Activated CD8-positive, alpha-beta memory T cell treated with anti-CD3 and anti-CD28 coated beads, Interleukin-2, amount 10 ng/mL, durations not matched to agents 7 days and 5 days (primary cell): ENCODE data around the gene FTO. TPM values are rescaled to one million over a fixed set of nuclear protein-coding genes. Genes with fewer than 3 reads are reported as not detected.

ENCODE experiments used
- ATAC-seq: fragments of 150-1000 bp; cut with Tn5 transposase; one replicate; pipeline ENCODE4 v1.10.0; 2021; ENCODE audit warnings: moderate library complexity
- CTCF ChIA-PET: fragments of 350-600 bp; sonication (Branson Sonifier 250); formaldehyde crosslinking; loops from one replicate; lab custom pipeline; 2021; ENCODE audit warnings: antibody characterized with exemption; lab: Charles Lee
- DNase-seq: peaks from one replicate; pipeline ENCODE4 v3.0.0-alpha.2; 2020
- H3K27ac Mint-ChIP-seq: one replicate; pipeline ENCODE4 v1.8.0; 2021; ENCODE audit warnings: mild to moderate bottlenecking, mixed read lengths
- H3K27me3 Mint-ChIP-seq: one replicate; pipeline ENCODE4 v1.8.0; 2021; ENCODE audit warnings: mixed read lengths
- H3K36me3 Mint-ChIP-seq: one replicate; pipeline ENCODE4 v1.8.0; 2021; ENCODE audit warnings: mild to moderate bottlenecking, mixed read lengths
- H3K4me1 Mint-ChIP-seq: one replicate; pipeline ENCODE4 v1.8.0; 2021; ENCODE audit warnings: mixed read lengths
- H3K4me3 Mint-ChIP-seq: one replicate; pipeline ENCODE4 v1.8.0; 2021; ENCODE audit warnings: mild to moderate bottlenecking, moderate library complexity, mixed read lengths
- H3K9me3 Mint-ChIP-seq: one replicate; pipeline ENCODE4 v1.8.0; 2022; ENCODE audit warnings: low read depth, mixed read lengths
- total RNA-seq, 2 experiments: library from RNA; stranded (reverse); gene quantifications; one replicate each; pipeline ENCODE4 v1.2.3, GENCODE V29; 2021

The FTO gene
- total RNA-seq, 2 experiments from 2014 or later: 47.4 to 57.7 TPM

GRCh38 chr16:53947642-53948041 lies 243.7 kb downstream of the FTO start:
- no peak overlapping the region for H3K27ac Mint-ChIP-seq
- H3K4me1 Mint-ChIP-seq: peaks cover 15% of the 10 kb centered on the region
- DNase-seq (no peak), ATAC-seq (no peak)
- H3K9me3 Mint-ChIP-seq: no peaks in the 10 kb centered on the region
- no peak overlapping the region for H3K4me3 Mint-ChIP-seq
- no peaks in the 10 kb centered on the region for H3K27me3 Mint-ChIP-seq
- no peaks in the 10 kb centered on the region for H3K36me3 Mint-ChIP-seq
- CTCF ChIA-PET: interaction anchor here (1.9 kb wide), 1 partner anchor 1517 kb away, joined by 4 read pairs; no protein-coding TSS in a partner anchor

GRCh38 chr16:53948326-53948725 lies 244.4 kb downstream of the FTO start:
- Mint-ChIP-seq H3K36me3 (no peaks in the 10 kb centered on the region), H3K4me1 (peaks cover 22% of the 10 kb centered on the region), H3K27me3 (no peaks in the 10 kb centered on the region), H3K4me3 (no peak overlapping the region), H3K9me3 (no peaks in the 10 kb centered on the region), H3K27ac (no peak overlapping the region)
- DNase-seq: no peak
- no peak for ATAC-seq
- CTCF ChIA-PET: no interaction called here

- ATAC-seq (no peak), DNase-seq (no peak)
- Mint-ChIP-seq H3K27ac (no peak overlapping the region), H3K9me3 (no peaks in the 10 kb centered on the region), H3K4me1 (peaks cover 24% of the 10 kb centered on the region), H3K36me3 (no peaks in the 10 kb centered on the region), H3K27me3 (no peaks in the 10 kb centered on the region), H3K4me3 (no peak overlapping the region)
- CTCF ChIA-PET: no interaction called here
These were observed 244.9 kb downstream of the FTO start for GRCh38 chr16:53948734-53949430.

GRCh38 chr16:53949715-53950410 lies 245.9 kb downstream of the FTO start:
- no peaks in the 10 kb centered on the region for H3K9me3 Mint-ChIP-seq
- no peak overlapping the region for H3K4me3 Mint-ChIP-seq
- DNase-seq: no peak
- no peak overlapping the region for H3K27ac Mint-ChIP-seq
- H3K36me3 Mint-ChIP-seq: peaks cover 3% of the 10 kb centered on the region
- no peaks in the 10 kb centered on the region for H3K27me3 Mint-ChIP-seq
- CTCF ChIA-PET: interaction anchor here (0.7 to 1.3 kb wide), 3 partner anchors 9 to 16 kb away, joined by 3 to 5 read pairs (median 4); no protein-coding TSS in a partner anchor
- ATAC-seq: no peak
- peaks cover 31% of the 10 kb centered on the region for H3K4me1 Mint-ChIP-seq

GRCh38 chr16:53950677-53951076 lies 246.7 kb downstream of the FTO start:
- DNase-seq: no peak
- peaks cover 7% of the 10 kb centered on the region for H3K36me3 Mint-ChIP-seq
- H3K4me1 Mint-ChIP-seq: peaks cover 31% of the 10 kb centered on the region
- CTCF ChIA-PET: interaction anchor here (1.3 kb wide), 2 partner anchors 10 to 11 kb away, joined by 4 to 5 read pairs; no protein-coding TSS in a partner anchor
- no peak for ATAC-seq
- no peaks in the 10 kb centered on the region for H3K9me3 Mint-ChIP-seq
- H3K4me3 Mint-ChIP-seq: no peak overlapping the region
- no peaks in the 10 kb centered on the region for H3K27me3 Mint-ChIP-seq
- H3K27ac Mint-ChIP-seq: no peak overlapping the region

GRCh38 chr16:53952215-53953208 lies 248.6 kb downstream of the FTO start:
- peak overlapping the region; percentile 55 for H3K4me3 Mint-ChIP-seq
- H3K4me1 Mint-ChIP-seq: peaks cover 28% of the 10 kb centered on the region
- H3K36me3 Mint-ChIP-seq: peaks cover 7% of the 10 kb centered on the region
- peak; percentile 85 for ATAC-seq
- CTCF ChIA-PET: no interaction called here
- H3K9me3 Mint-ChIP-seq: no peaks in the 10 kb centered on the region
- H3K27me3 Mint-ChIP-seq: no peaks in the 10 kb centered on the region
- DNase-seq: no peak
- peak overlapping the region; percentile 78 for H3K27ac Mint-ChIP-seq

- no peak for ATAC-seq
- Mint-ChIP-seq H3K9me3 (no peaks in the 10 kb centered on the region), H3K27ac (peak overlapping the region; percentile 78), H3K4me1 (peaks cover 28% of the 10 kb centered on the region), H3K36me3 (peaks cover 7% of the 10 kb centered on the region), H3K27me3 (no peaks in the 10 kb centered on the region), H3K4me3 (no peak overlapping the region)
- CTCF ChIA-PET: no interaction called here
- DNase-seq: no peak
These were observed 249.4 kb downstream of the FTO start for GRCh38 chr16:53953336-53953735.

GRCh38 chr16:53955221-53955875 lies 251.4 kb downstream of the FTO start:
- no peak overlapping the region for H3K27ac Mint-ChIP-seq
- peaks cover 27% of the 10 kb centered on the region for H3K4me1 Mint-ChIP-seq
- no peak for DNase-seq
- CTCF ChIA-PET: interaction anchor here (1.3 kb wide), 1 partner anchor 9 kb away, joined by 4 read pairs; no protein-coding TSS in a partner anchor
- no peak for ATAC-seq
- H3K36me3 Mint-ChIP-seq: peaks cover 7% of the 10 kb centered on the region
- H3K4me3 Mint-ChIP-seq: no peak overlapping the region
- no peaks in the 10 kb centered on the region for H3K27me3 Mint-ChIP-seq
- no peaks in the 10 kb centered on the region for H3K9me3 Mint-ChIP-seq

- Mint-ChIP-seq H3K9me3 (no peaks in the 10 kb centered on the region), H3K27me3 (no peaks in the 10 kb centered on the region), H3K27ac (no peak overlapping the region), H3K36me3 (peaks cover 7% of the 10 kb centered on the region), H3K4me3 (no peak overlapping the region), H3K4me1 (peaks cover 20% of the 10 kb centered on the region)
- ATAC-seq: no peak
- CTCF ChIA-PET: no interaction called here
- DNase-seq: no peak
These were observed 254.5 kb downstream of the FTO start for GRCh38 chr16:53958341-53958880.

GRCh38 chr16:53960050-53960812 lies 256.3 kb downstream of the FTO start:
- Mint-ChIP-seq H3K27me3 (no peaks in the 10 kb centered on the region), H3K36me3 (peaks cover 3% of the 10 kb centered on the region), H3K4me1 (peaks cover 11% of the 10 kb centered on the region), H3K9me3 (no peaks in the 10 kb centered on the region), H3K27ac (no peak overlapping the region), H3K4me3 (no peak overlapping the region)
- CTCF ChIA-PET: no interaction called here
- ATAC-seq (no peak), DNase-seq (no peak)

- Mint-ChIP-seq H3K9me3 (no peaks in the 10 kb centered on the region), H3K4me3 (no peak overlapping the region), H3K27ac (no peak overlapping the region), H3K27me3 (no peaks in the 10 kb centered on the region), H3K4me1 (peaks cover 13% of the 10 kb centered on the region), H3K36me3 (no peaks in the 10 kb centered on the region)
- CTCF ChIA-PET: interaction anchor here (1.3 kb wide), 1 partner anchor 11 kb away, joined by 4 read pairs; no protein-coding TSS in a partner anchor
- ATAC-seq (no peak), DNase-seq (no peak)
These were observed 257.1 kb downstream of the FTO start for GRCh38 chr16:53960954-53961616.
